SU-DHL-6 (cell line): ENCODE data around the gene NTMT2.

Experiments used
- EZH2phosphoT487 ChIP-seq: fragments of 200-600 bp; sonication (generic), shearing (Covaris generic); conservative IDR thresholded peaks from 2 replicates; pipeline ENCODE4 v1.6.1; 2018; ENCODE audit warnings: mild to moderate bottlenecking, antibody characterized with exemption, low read length, moderate library complexity, mixed read lengths
- TF ChIP-seq, protein P1 (sequence below): fragments of 200-600 bp; sonication (generic); IDR thresholded peaks from one replicate; pipeline ENCODE4 v1.5.1; 2017; ENCODE audit warnings: antibody characterized with exemption, mild to moderate bottlenecking, low read length, moderate library complexity; ENCODE audit not compliant: insufficient read depth, poor library complexity, severe bottlenecking

DNA sequence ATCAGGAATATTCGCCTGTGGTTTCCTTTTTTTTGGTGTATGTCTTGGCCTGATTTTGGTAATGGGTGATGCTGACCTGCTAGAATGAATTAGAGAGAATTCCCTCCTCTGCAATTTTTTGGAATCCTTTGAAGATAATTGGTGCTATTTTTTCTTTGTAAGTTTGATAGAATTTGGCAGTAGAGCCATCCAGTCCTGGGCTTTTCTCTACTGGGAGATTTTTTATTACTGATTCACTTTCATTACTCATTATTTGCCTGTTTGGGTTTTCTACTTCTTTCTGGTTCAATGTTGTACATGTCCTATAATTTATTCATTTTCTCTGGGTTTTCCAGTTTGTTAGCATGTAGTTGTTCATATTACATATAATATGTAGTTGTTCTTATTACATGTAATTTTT lies 48.7 kb downstream of the NTMT2 start:
- TF ChIP-seq, protein P1, sequence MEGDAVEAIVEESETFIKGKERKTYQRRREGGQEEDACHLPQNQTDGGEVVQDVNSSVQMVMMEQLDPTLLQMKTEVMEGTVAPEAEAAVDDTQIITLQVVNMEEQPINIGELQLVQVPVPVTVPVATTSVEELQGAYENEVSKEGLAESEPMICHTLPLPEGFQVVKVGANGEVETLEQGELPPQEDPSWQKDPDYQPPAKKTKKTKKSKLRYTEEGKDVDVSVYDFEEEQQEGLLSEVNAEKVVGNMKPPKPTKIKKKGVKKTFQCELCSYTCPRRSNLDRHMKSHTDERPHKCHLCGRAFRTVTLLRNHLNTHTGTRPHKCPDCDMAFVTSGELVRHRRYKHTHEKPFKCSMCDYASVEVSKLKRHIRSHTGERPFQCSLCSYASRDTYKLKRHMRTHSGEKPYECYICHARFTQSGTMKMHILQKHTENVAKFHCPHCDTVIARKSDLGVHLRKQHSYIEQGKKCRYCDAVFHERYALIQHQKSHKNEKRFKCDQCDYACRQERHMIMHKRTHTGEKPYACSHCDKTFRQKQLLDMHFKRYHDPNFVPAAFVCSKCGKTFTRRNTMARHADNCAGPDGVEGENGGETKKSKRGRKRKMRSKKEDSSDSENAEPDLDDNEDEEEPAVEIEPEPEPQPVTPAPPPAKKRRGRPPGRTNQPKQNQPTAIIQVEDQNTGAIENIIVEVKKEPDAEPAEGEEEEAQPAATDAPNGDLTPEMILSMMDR = no peak
- TF ChIP-seq EZH2phosphoT487 = no peak
